KOPT-K1 (cell line): ENCODE results near the gene GYS1.
"Not testable (repeated sequence)": the region's sequence is repeated elsewhere in the genome, so short reads cannot be mapped to it uniquely, and the experiment has no call there.

Experiments used
- H3K27ac ChIP-seq: fragments of 200-600 bp; sonication (generic); 2 replicates; pipeline ENCODE4 v1.5.1; 2016; ENCODE audit warnings: antibody characterized with exemption, mild to moderate bottlenecking, low read depth, low read length; ENCODE audit not compliant: poor library complexity, severe bottlenecking
- H3K36me3 ChIP-seq: fragments of 200-600 bp; sonication (generic); 2 replicates; pipeline ENCODE4 v1.5.1; 2017; ENCODE audit warnings: antibody characterized with exemption, mild to moderate bottlenecking, low read length, moderate library complexity; ENCODE audit not compliant: insufficient read depth
- H3K9me3 ChIP-seq: fragments of 200-600 bp; sonication (generic); 2 replicates; pipeline ENCODE4 v1.5.1; 2017; ENCODE audit warnings: antibody characterized with exemption, low read length, mild to moderate bottlenecking; ENCODE audit not compliant: insufficient read depth, poor library complexity, severe bottlenecking

The GYS1 gene

GRCh38 chr19:48953141-48953540 lies 40.0 kb downstream of the GYS1 start:
- no peak overlapping the region for H3K27ac ChIP-seq
- H3K36me3 ChIP-seq, result peaks cover 16% of the 10 kb centered on the region
- H3K9me3 ChIP-seq, result peaks cover 3% of the 10 kb centered on the region

- Histone ChIP-seq H3K27ac (no peak overlapping the region), H3K36me3 (peaks cover 2% of the 10 kb centered on the region; the same call in 1 of the 2 replicates), H3K9me3 (peaks cover 25% of the 10 kb centered on the region)
Observed at GRCh38 chr19:48950830-48951519, 42.1 kb downstream of the GYS1 start.

GRCh38 chr19:48950159-48950558 lies 43.0 kb downstream of the GYS1 start:
- H3K27ac ChIP-seq, result no peak overlapping the region
- H3K36me3 ChIP-seq, result no peaks in the 10 kb centered on the region
- H3K9me3 ChIP-seq, result peaks cover 28% of the 10 kb centered on the region

DNA sequence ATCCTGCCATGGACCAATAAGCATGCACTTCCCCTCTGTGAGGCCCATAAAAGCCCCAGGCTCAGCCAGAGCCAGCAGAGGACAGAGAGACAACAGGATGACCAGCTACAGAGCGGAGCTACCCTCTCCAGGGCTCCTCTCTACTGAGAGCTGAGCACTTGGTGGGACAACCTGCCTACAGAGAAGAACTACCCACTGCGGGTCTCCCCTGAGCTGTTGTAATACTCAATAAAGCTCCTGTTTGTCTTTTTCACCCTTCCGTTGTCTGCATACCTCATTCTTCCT lies 45.9 kb downstream of the GYS1 start:
- Histone ChIP-seq H3K36me3 (no peaks in the 10 kb centered on the region), H3K27ac (no peak overlapping the region), H3K9me3 (peaks cover 28% of the 10 kb centered on the region)

DNA sequence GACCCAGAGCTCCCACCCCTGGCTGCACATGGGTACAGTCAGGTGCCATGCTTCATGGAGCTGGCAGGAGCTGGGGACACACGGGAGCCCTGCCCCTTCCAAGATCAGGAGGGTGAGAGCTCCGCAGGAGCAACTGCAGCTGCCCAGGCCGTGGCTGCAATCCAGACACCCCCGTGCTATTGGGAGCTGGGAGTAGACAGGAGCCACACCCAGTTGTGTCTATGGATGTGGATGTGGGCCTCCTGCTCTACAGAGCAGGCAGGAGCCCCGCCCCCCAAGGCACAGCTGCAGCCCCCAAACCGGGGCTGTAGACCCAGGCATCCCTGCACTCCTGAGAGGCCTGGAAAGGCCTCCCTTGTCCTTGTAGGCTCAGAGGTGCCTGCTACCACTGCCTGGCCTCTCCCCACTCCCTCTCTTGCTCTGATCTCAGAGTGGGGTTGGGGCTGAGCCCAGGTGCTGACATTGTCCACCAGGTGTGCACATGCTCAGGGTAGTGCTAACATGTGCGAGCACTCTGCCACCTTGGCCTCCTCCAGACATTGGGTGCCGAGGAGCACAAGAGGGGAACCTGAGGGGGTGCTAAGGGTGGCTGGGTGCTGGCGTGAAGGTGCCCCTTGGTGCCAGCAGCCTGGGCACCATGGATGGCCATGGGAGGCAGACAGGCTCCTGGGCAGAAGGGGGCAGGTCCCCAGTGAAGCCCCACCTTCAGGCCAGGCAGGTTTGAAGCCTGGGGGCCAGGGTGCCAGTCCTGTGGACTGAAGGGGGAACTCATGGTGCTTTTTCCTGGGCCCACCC lies 46.4 kb downstream of the GYS1 start:
- Histone ChIP-seq H3K36me3 (no peaks in the 10 kb centered on the region), H3K27ac (no peak overlapping the region), H3K9me3 (peaks cover 28% of the 10 kb centered on the region)

- Histone ChIP-seq H3K27ac (no peak overlapping the region), H3K9me3 (peaks cover 35% of the 10 kb centered on the region), H3K36me3 (no peaks in the 10 kb centered on the region)
Observed at GRCh38 chr19:48945817-48946216, 47.3 kb downstream of the GYS1 start.

DNA sequence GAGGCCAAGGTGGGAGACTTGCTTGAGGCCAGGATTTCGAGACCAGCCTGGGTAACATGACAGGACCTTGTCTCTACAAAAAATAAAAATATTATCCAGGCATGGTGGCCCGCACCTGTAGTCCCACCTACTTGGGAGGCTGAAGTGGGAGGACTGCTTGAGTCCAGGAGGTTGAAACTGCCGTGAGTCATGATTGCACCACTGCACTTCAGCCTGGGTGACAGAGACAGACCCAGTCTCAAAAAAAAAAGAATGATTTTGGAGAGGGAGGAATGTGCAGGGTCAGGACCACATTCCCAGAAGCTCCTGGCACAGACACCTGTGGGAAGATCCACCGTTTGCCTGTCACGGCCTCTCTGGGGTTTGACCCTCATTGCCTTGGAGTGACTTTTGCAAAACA lies 47.7 kb downstream of the GYS1 start:
- Histone ChIP-seq H3K27ac (no peak overlapping the region), H3K9me3 (peaks cover 39% of the 10 kb centered on the region), H3K36me3 (no peaks in the 10 kb centered on the region)

GRCh38 chr19:48943081-48943480 lies 50.0 kb downstream of the GYS1 start:
- Histone ChIP-seq H3K36me3 (no peaks in the 10 kb centered on the region), H3K9me3 (peaks cover 35% of the 10 kb centered on the region)

GRCh38 chr19:48940902-48941301 lies 52.2 kb downstream of the GYS1 start:
- Histone ChIP-seq H3K27ac (no peak overlapping the region), H3K9me3 (peaks cover 14% of the 10 kb centered on the region), H3K36me3 (no peaks in the 10 kb centered on the region)

More at GRCh38 chr19:48943081-48943480, 50.0 kb downstream of the GYS1 start:
- no peak overlapping the region for H3K27ac ChIP-seq

- peaks cover 11% of the 10 kb centered on the region for H3K9me3 ChIP-seq
- no peak overlapping the region for H3K27ac ChIP-seq
Observed at GRCh38 chr19:48938256-48938655, 54.9 kb downstream of the GYS1 start.

DNA sequence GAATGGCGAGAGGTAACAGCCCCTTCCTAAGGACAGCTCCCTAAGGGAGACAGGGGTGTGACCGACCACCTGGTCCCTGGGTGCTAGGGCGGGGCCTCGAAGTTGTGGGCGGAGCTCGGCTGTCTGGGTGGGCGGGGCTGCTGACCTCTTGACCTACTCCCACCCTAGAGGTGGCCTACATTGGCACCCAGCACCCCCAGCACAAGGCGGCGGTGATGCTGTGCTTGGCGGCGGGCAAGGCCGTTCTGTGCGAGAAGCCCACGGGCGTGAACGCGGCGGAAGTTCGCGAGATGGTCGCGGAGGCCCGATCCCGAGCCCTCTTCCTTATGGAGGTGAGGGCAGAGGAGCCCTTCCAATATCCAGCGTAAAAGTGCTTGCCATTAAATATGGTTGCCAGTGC lies 57.2 kb downstream of the GYS1 start:
- Histone ChIP-seq H3K36me3 (no peaks in the 10 kb centered on the region), H3K9me3 (peaks cover 5% of the 10 kb centered on the region), H3K27ac (no peak overlapping the region)

More at GRCh38 chr19:48938256-48938655, 54.9 kb downstream of the GYS1 start:
- no peaks in the 10 kb centered on the region for H3K36me3 ChIP-seq

DNA sequence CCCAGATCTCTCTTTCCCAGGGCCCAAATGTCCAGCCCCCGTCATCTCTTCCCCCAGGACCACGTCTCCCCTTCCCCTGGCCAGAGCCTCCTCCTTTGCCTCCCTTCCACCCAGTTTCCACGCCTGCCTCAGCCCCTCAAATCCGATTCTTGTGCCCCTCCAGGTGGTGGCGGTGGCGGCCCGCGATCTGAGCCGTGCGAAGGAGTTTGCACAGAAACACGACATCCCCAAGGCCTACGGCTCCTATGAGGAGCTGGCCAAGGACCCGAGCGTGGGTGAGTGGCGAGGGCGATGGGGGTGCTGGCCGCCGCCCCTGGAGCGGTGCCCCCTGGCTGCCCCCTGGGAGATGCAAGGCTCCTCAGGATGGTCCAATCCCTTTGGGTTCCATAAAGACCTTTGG lies 58.3 kb downstream of the GYS1 start:
- H3K9me3 ChIP-seq, result no peaks in the 10 kb centered on the region
- no peaks in the 10 kb centered on the region for H3K36me3 ChIP-seq
- H3K27ac ChIP-seq, result no peak overlapping the region

- H3K27ac ChIP-seq, result no peak within 1 kb of the TSS
- no peaks in the 10 kb centered on the region for H3K9me3 ChIP-seq
Observed at GRCh38 chr19:48933382-48933932, 59.7 kb downstream of the GYS1 start, which contains the start of gene DHDH. DHDH (plus strand) TSS chr19:48933699; CDS start chr19:48933722, 23 bp downstream.

DNA sequence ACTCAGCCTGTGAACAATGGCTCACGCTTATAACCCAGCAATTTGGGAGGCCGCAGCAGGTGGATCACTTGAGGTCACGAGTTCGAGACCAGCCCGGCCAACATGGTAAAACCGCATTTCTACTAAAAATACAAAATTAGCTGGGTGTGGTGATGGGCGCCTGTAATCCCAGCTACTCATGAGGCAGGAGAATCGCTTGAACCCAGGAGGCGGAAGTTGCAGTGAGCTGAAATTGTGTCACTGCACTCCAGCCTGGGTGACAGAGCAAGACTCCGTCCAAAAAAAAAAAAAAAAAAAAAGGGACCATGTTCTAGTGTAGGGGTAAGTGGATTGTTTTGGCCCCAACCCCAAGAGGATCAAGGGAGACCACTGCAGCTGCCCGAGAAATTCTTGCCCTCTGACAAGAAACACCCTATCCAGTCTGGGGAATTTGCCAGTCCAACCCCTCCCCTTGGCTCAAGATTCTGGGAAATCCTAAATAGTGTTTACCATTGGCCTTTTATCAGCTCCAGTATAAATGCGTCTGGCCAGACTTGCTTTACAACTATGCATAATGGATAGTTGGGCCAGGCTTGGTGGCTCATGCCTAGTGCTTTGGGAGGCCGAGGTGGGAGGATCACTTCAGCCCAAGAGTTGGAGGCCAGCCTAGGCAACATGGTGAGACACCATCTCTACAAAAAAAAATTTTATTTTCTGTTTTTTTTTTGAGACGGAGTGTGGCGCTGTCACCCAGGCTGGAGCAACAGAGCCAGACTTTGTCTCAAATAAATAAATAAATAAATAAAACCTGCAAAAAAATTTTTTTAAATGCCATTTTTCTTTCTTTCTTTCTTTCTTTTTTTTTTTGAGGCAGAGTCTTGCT lies 64.7 kb downstream of the GYS1 start:
- no peak overlapping the region for H3K27ac ChIP-seq

More at GRCh38 chr19:48933382-48933932, 59.7 kb downstream of the GYS1 start, which contains the start of gene DHDH:
- H3K36me3 ChIP-seq, result no peaks in the 10 kb centered on the region

GRCh38 chr19:48927692-48928091 lies 65.4 kb downstream of the GYS1 start:
- peaks cover 15% of the 10 kb centered on the region; the same call in 1 of the 2 replicates for H3K36me3 ChIP-seq
- H3K9me3 ChIP-seq, H3K27ac ChIP-seq: not testable (repeated sequence)

More for the DNA sequence above, 64.7 kb downstream of the GYS1 start:
- H3K9me3 ChIP-seq, result no peaks in the 10 kb centered on the region
- peaks cover 8% of the 10 kb centered on the region; the same call in 1 of the 2 replicates for H3K36me3 ChIP-seq
